A549 treated with ZK216348 at 1 μM for 4 hours (cell line): ENCODE data around the gene MAN1A1. TPM values are rescaled to one million over a fixed set of nuclear protein-coding genes. Genes with fewer than 3 reads are reported as not detected.

Experiments
- total RNA-seq: library from RNA; stranded (reverse); fragments of 200-300 nt; extraction: Qiagen RNA extraction; gene quantifications from 5 replicates; pipeline ENCODE4 v1.2.3, GENCODE V29; 2022; ENCODE audit warnings: low read depth

MAN1A1 gene
- 0.05 to 0.09 TPM (median 0.05 TPM) in 3 of 5 replicates, not detected in the others for total RNA-seq

DNA sequence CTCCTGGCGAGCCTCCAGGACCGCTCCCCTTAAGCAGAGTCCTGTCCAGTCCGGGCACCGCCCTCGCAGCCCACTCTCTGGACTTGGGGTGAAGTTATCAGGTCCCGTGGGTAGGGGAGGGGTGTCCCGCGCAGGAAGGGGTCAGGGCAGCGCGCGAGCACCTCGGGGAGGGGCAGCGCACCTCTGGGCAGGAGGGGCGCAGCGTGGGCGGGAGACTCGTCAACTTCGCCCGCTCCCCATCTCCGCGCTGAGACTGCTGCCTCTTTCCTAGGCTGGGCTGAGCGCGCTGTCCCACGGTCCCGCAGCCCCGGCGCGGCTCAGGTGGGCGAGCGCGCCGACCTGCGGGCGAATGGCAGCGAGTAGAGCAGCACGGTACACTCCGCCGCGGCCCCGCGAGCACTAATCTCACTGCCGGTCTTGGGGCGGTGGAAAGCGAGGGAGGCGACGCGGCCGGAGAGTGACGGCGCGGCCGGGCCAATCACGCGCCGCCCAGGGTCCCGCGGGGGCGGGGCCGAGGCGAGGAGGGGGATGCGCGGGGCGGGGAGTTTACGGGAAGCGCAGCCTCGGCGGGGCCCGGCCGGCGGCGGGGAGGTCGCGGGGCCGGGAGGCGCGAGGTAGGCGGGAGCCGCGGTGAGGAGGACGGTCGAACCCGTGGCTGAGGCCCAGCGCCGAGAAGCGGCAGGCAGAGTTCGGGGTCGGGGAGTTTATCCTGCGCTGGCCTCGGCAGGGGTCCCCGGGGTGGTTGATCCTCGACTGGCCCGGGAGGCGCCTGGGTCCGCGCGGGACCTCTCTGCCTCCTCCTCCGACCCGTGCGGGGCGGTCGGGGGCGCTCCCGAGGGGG, at the start of gene MAN1A1:
TSS of gene MAN1A1 (minus strand) at position 401 of the 841 bp plus-strand sequence. CDS start 696 bp downstream, outside the sequence.

